Stomach (tissue), 4 donors: ENCODE measurements around the gene HOOK2.

Source experiments
- POLR2A ChIP-seq, 4 donors: fragments of 450-650 bp; IDR thresholded peaks; one replicate each; pipeline ENCODE4 v1.6.1; 2016; ENCODE audit warnings: antibody characterized with exemption in 4 of 4, control low read depth in 2 of 4, mild to moderate bottlenecking in 1 of 4, moderate library complexity in 1 of 4
- POLR2AphosphoS5 ChIP-seq, 3 donors: sonication (generic); formaldehyde crosslinking; IDR thresholded peaks; one replicate each; pipeline ENCODE4 v1.6.1; 2016; ENCODE audit warnings: antibody characterized with exemption in 3 of 3

- TF ChIP-seq POLR2AphosphoS5 (IDR thresholded peaks at IDR 0.05) = peak; percentile 45 to 81 (median 57)
- peak in 1 of 4 donors; percentile 25 for TF ChIP-seq POLR2A (IDR thresholded peaks at IDR 0.05)
Observed at GRCh38 chr19:12778017-12778904, 2.9 kb upstream of the HOOK2 start.
